SK-N-SH treated with all-trans-retinoic acid at 6 μM for 48 hours (cell line): ENCODE data around the gene NLRP1.

Source experiments
- BACH2 ChIP-seq: fragments of 250-450 bp; sonication (Bioruptor Pico); IDR thresholded peaks from 2 replicates; pipeline ENCODE4 v1.9.0; 2021; ENCODE audit warnings: mild to moderate bottlenecking, borderline replicate concordance
- GLIS3 ChIP-seq: fragments of 250-450 bp; sonication (Bioruptor Pico); IDR thresholded peaks from 2 replicates; pipeline ENCODE4 v1.5.0; 2020; ENCODE audit warnings: mild to moderate bottlenecking, moderate library complexity
- PPARA ChIP-seq: fragments of 250-450 bp; sonication (Bioruptor Pico); IDR thresholded peaks from 2 replicates; pipeline ENCODE4 v1.5.0; 2020; ENCODE audit warnings: mild to moderate bottlenecking, borderline replicate concordance
- TOX ChIP-seq: fragments of 250-450 bp; sonication (Bioruptor Pico); IDR thresholded peaks from 2 replicates; pipeline ENCODE4 v1.8.0; 2021; ENCODE audit warnings: mild to moderate bottlenecking, moderate library complexity, borderline replicate concordance
- ZNF565 ChIP-seq: fragments of 450-650 bp; formaldehyde crosslinking; conservative IDR thresholded peaks from 2 replicates; pipeline ENCODE4 v1.5.0; 2020; ENCODE audit warnings: low read depth, mild to moderate bottlenecking, moderate library complexity
- ZNF70 ChIP-seq: fragments of 450-650 bp; formaldehyde crosslinking; IDR thresholded peaks from 2 replicates; pipeline ENCODE4 v1.5.0; 2020; ENCODE audit warnings: mild to moderate bottlenecking, moderate library complexity
- TF ChIP-seq, protein P1 (sequence below): fragments of 250-450 bp; sonication (Bioruptor Pico); IDR thresholded peaks from 2 replicates; pipeline ENCODE4 v1.5.1; 2020; ENCODE audit warnings: low read depth, mild to moderate bottlenecking, moderate library complexity
- TF ChIP-seq, protein P2 (sequence below): fragments of 250-450 bp; sonication (Bioruptor Pico); IDR thresholded peaks from 2 replicates; pipeline ENCODE4 v1.5.0; 2020; ENCODE audit warnings: mild to moderate bottlenecking, moderate library complexity
- TF ChIP-seq, protein P3 (sequence below): fragments of 250-450 bp; sonication (Bioruptor Pico); IDR thresholded peaks from 2 replicates; pipeline ENCODE4 v1.8.0; 2020; ENCODE audit warnings: mild to moderate bottlenecking, moderate library complexity, borderline replicate concordance

DNA sequence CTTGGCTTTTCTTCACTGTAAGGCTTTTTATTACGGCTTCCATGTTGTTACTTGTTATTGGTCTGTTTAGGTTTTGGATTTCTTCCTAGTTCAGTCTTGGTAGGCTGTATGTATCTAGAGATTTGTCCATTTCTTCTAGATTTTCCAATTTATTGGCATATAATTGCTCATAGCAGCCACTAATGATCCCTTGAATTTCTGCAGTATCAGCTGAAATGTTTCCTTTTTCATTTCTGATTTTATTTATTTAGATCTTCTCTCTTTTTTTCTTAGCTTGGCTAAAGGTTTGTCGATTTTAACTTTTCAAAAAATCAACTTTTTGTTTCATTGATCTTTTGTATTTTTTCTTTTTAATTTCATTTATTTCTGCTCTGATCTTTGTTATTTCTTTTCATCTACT lies 18.5 kb downstream of the NLRP1 start:
- TF ChIP-seq, protein P1, sequence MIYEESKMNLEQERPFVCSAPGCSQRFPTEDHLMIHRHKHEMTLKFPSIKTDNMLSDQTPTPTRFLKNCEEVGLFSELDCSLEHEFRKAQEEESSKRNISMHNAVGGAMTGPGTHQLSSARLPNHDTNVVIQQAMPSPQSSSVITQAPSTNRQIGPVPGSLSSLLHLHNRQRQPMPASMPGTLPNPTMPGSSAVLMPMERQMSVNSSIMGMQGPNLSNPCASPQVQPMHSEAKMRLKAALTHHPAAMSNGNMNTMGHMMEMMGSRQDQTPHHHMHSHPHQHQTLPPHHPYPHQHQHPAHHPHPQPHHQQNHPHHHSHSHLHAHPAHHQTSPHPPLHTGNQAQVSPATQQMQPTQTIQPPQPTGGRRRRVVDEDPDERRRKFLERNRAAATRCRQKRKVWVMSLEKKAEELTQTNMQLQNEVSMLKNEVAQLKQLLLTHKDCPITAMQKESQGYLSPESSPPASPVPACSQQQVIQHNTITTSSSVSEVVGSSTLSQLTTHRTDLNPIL (CRISPR knock-in tag): no peak
- TF ChIP-seq ZNF565 (CRISPR knock-in tag) (no peak), GLIS3 (CRISPR knock-in tag) (no peak), TOX (no peak), PPARA (CRISPR knock-in tag) (no peak), BACH2 (CRISPR knock-in tag) (no peak), ZNF70 (CRISPR knock-in tag) (no peak)
- TF ChIP-seq, protein P2, sequence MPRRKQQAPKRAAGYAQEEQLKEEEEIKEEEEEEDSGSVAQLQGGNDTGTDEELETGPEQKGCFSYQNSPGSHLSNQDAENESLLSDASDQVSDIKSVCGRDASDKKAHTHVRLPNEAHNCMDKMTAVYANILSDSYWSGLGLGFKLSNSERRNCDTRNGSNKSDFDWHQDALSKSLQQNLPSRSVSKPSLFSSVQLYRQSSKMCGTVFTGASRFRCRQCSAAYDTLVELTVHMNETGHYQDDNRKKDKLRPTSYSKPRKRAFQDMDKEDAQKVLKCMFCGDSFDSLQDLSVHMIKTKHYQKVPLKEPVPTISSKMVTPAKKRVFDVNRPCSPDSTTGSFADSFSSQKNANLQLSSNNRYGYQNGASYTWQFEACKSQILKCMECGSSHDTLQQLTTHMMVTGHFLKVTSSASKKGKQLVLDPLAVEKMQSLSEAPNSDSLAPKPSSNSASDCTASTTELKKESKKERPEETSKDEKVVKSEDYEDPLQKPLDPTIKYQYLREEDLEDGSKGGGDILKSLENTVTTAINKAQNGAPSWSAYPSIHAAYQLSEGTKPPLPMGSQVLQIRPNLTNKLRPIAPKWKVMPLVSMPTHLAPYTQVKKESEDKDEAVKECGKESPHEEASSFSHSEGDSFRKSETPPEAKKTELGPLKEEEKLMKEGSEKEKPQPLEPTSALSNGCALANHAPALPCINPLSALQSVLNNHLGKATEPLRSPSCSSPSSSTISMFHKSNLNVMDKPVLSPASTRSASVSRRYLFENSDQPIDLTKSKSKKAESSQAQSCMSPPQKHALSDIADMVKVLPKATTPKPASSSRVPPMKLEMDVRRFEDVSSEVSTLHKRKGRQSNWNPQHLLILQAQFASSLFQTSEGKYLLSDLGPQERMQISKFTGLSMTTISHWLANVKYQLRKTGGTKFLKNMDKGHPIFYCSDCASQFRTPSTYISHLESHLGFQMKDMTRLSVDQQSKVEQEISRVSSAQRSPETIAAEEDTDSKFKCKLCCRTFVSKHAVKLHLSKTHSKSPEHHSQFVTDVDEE (CRISPR knock-in tag): no peak
- TF ChIP-seq, protein P3, sequence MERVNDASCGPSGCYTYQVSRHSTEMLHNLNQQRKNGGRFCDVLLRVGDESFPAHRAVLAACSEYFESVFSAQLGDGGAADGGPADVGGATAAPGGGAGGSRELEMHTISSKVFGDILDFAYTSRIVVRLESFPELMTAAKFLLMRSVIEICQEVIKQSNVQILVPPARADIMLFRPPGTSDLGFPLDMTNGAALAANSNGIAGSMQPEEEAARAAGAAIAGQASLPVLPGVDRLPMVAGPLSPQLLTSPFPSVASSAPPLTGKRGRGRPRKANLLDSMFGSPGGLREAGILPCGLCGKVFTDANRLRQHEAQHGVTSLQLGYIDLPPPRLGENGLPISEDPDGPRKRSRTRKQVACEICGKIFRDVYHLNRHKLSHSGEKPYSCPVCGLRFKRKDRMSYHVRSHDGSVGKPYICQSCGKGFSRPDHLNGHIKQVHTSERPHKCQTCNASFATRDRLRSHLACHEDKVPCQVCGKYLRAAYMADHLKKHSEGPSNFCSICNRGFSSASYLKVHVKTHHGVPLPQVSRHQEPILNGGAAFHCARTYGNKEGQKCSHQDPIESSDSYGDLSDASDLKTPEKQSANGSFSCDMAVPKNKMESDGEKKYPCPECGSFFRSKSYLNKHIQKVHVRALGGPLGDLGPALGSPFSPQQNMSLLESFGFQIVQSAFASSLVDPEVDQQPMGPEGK (CRISPR knock-in tag): no peak
